Adipose tissue (tissue), 3 donors: ENCODE results near the gene ESAM. TPM values are rescaled to one million over a fixed set of nuclear protein-coding genes. Genes with fewer than 3 reads are reported as not detected.

Source experiments
- H3K27ac ChIP-seq: one replicate; pipeline ENCODE4 v1.5.1; 2013; ENCODE audit warnings: low read depth, low read length
- WGBS, 3 donors: extraction: QIAGEN DNeasy Blood & Tissue Kit; methylation state at CpG; one replicate each; pipeline ENCODE4 v1.1.7; 2013; 5-methylcytosine and 5-hydroxymethylcytosine counted together
- polyA plus RNA-seq, 3 donors: library from polyadenylated mRNA; stranded (reverse); fragments of 200-250 nt; gene quantifications; one replicate each; pipeline ENCODE4 v1.2.3, GENCODE V29; 2013
- donor health status: healthy with polysubstance abuse.
- donor health status: Bipolar disorder and iron deficiency.
- donor health status: healthy.

ESAM gene
- 100 to 1,000 TPM in 1 of 3 donors, 10 to 100 TPM in 2; 17.6 to 116 (median 53.3) TPM for polyA plus RNA-seq

- H3K27ac ChIP-seq = peak within 1 kb of the TSS; percentile 29
- WGBS, 3 donors = 0 to 1% (median 1%) methylated on average over 47 to 55 of the region's 55 CpGs
These were observed at the start of gene ESAM for GRCh38 chr11:124762105-124762623. Gene ESAM, minus strand, starts transcription at chr11:124762290. Its CDS starts 136 bp downstream, at chr11:124762154.

- no peak overlapping the region for H3K27ac ChIP-seq
- 84 to 85% (median 84%) methylated on average over 10 of the region's 10 CpGs for WGBS, 3 donors
These were observed 49.5 kb upstream of the ESAM start for GRCh38 chr11:124811399-124812125.

- no peak overlapping the region for H3K27ac ChIP-seq
- 88 to 91% (median 88%) methylated on average over 6 of the region's 6 CpGs for WGBS, 3 donors
These were observed 45.7 kb upstream of the ESAM start for GRCh38 chr11:124807660-124808270.

- 93 to 95% (median 95%) methylated on average over 5 of the region's 5 CpGs for WGBS, 3 donors
- no peak overlapping the region for H3K27ac ChIP-seq
These were observed 45.1 kb upstream of the ESAM start for GRCh38 chr11:124807201-124807600.

- WGBS, 3 donors = 87 to 91% (median 89%) methylated on average over 3 of the region's 3 CpGs
- no peak overlapping the region for H3K27ac ChIP-seq
These were observed 42.8 kb upstream of the ESAM start for GRCh38 chr11:124804884-124805283.

GRCh38 chr11:124801636-124802312 lies 39.7 kb upstream of the ESAM start:
- H3K27ac ChIP-seq = no peak overlapping the region
- WGBS, 3 donors = 71 to 75% (median 74%) methylated on average over 8 of the region's 8 CpGs

- H3K27ac ChIP-seq = no peak overlapping the region
- WGBS, 3 donors = 3 to 6% (median 3%) methylated on average over 8 of the region's 8 CpGs
These were observed 38.9 kb upstream of the ESAM start for GRCh38 chr11:124801014-124801413.

GRCh38 chr11:124800226-124800929 lies 38.3 kb upstream of the ESAM start, which contains the start of gene MSANTD2:
Gene MSANTD2, minus strand, starts transcription at chr11:124800406. Its CDS starts 26 bp downstream, at chr11:124800380.
- 0% methylated on average over 60 to 62 of the region's 62 CpGs for WGBS, 3 donors
- H3K27ac ChIP-seq = peak within 1 kb of the TSS; percentile 91

- H3K27ac ChIP-seq = peak overlapping the region; percentile 91
- 0 to 1% (median 1%) methylated on average over 51 to 81 of the region's 83 CpGs for WGBS, 3 donors
These were observed 37.5 kb upstream of the ESAM start for GRCh38 chr11:124799348-124800225.

- 2 to 5% (median 4%) methylated on average over 8 of the region's 8 CpGs for WGBS, 3 donors
- no peak overlapping the region for H3K27ac ChIP-seq
These were observed 36.9 kb upstream of the ESAM start for GRCh38 chr11:124798991-124799347.

- 87 to 90% (median 88%) methylated on average over 3 of the region's 3 CpGs for WGBS, 3 donors
- H3K27ac ChIP-seq = no peak overlapping the region
These were observed 34.2 kb upstream of the ESAM start for GRCh38 chr11:124796312-124796711.

- WGBS, 3 donors = 87 to 96% (median 87%) methylated on average over 2 of the region's 2 CpGs
- H3K27ac ChIP-seq = no peak overlapping the region
These were observed 31.6 kb upstream of the ESAM start for GRCh38 chr11:124793466-124794278.

- WGBS, 3 donors = 77 to 89% (median 88%) methylated on average over 4 of the region's 4 CpGs
- no peak overlapping the region for H3K27ac ChIP-seq
These were observed 29.7 kb upstream of the ESAM start for GRCh38 chr11:124791626-124792341.

GRCh38 chr11:124788521-124788920 lies 26.4 kb upstream of the ESAM start:
- H3K27ac ChIP-seq = no peak overlapping the region

GRCh38 chr11:124784051-124784450 lies 22.0 kb upstream of the ESAM start:
- 94 to 98% (median 97%) methylated on average over 2 of the region's 2 CpGs for WGBS, 3 donors

GRCh38 chr11:124783002-124783401 lies 20.9 kb upstream of the ESAM start:
- WGBS, 3 donors = 85 to 94% (median 90%) methylated on average over 4 of the region's 4 CpGs
- no peak overlapping the region for H3K27ac ChIP-seq

More at GRCh38 chr11:124784051-124784450, 22.0 kb upstream of the ESAM start:
- no peak overlapping the region for H3K27ac ChIP-seq
